Progenitor cell of endocrine pancreas (in vitro differentiated cells): ENCODE data around the gene NBEA. TPM values are rescaled to one million over a fixed set of nuclear protein-coding genes. Genes with fewer than 3 reads are reported as not detected.

ENCODE experiments used
- DNase-seq: peaks from one replicate; pipeline ENCODE4 v3.0.0; 2021; ENCODE audit warnings: low spot score; ENCODE audit not compliant: unreplicated experiment
- H3K27ac Mint-ChIP-seq: 2 replicates; pipeline ENCODE4 v1.8.0; 2021; ENCODE audit warnings: mild to moderate bottlenecking, moderate library complexity, mixed read lengths
- H3K27me3 Mint-ChIP-seq: 2 replicates; pipeline ENCODE4 v1.8.0; 2021; ENCODE audit warnings: mixed read lengths
- H3K36me3 Mint-ChIP-seq: 2 replicates; pipeline ENCODE4 v1.8.0; 2022; ENCODE audit warnings: mixed read lengths; ENCODE audit not compliant: insufficient read depth
- H3K4me1 Mint-ChIP-seq: 2 replicates; pipeline ENCODE4 v1.8.0; 2021; ENCODE audit warnings: low read depth, mixed read lengths
- H3K4me3 Mint-ChIP-seq: 2 replicates; pipeline ENCODE4 v1.8.0; 2021; ENCODE audit warnings: low read depth, mild to moderate bottlenecking, moderate library complexity, mixed read lengths
- H3K9me3 Mint-ChIP-seq: 2 replicates; pipeline ENCODE4 v1.8.0; 2021; ENCODE audit warnings: low read depth, mixed read lengths
- total RNA-seq: library from RNA; stranded (reverse); gene quantifications from 2 replicates; pipeline ENCODE4 v1.2.1, GENCODE V29; 2021
- TF ChIP-seq, protein P1 (sequence below): fragments of 200-600 bp; sonication (generic); IDR thresholded peaks from one replicate; pipeline ENCODE4 v1.5.0; 2021; ENCODE audit warnings: antibody characterized with exemption, mild to moderate bottlenecking; ENCODE audit not compliant: unreplicated experiment

NBEA gene
- total RNA-seq, 1 donor from 2014 or later: 21.7 TPM

DNA sequence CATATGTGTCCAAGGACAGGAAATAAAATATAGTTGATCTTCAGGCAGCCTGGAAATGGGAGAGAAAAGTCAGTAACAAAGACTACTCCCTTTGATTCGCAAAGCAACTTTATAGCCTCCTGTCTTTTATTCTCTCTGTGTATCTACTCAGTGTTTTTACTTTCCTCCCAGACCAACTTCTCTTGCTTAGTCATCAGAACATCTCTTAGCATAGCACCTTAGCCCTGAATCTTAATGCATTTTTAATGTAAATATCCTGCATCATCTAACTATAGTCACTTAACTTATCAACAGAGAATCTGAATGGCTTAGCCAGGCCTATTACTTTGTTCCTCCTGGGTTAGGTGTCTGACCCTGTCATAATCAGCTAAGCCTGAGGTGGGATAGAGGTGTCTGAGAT lies 296.2 kb downstream of the NBEA start:
- no peak overlapping the region for H3K27ac Mint-ChIP-seq
- peaks cover 4% of the 10 kb centered on the region for H3K9me3 Mint-ChIP-seq
- DNase-seq: no peak
- peaks cover 5% of the 10 kb centered on the region for H3K4me1 Mint-ChIP-seq
- H3K36me3 Mint-ChIP-seq: peaks cover 3% of the 10 kb centered on the region
- TF ChIP-seq, protein P1, sequence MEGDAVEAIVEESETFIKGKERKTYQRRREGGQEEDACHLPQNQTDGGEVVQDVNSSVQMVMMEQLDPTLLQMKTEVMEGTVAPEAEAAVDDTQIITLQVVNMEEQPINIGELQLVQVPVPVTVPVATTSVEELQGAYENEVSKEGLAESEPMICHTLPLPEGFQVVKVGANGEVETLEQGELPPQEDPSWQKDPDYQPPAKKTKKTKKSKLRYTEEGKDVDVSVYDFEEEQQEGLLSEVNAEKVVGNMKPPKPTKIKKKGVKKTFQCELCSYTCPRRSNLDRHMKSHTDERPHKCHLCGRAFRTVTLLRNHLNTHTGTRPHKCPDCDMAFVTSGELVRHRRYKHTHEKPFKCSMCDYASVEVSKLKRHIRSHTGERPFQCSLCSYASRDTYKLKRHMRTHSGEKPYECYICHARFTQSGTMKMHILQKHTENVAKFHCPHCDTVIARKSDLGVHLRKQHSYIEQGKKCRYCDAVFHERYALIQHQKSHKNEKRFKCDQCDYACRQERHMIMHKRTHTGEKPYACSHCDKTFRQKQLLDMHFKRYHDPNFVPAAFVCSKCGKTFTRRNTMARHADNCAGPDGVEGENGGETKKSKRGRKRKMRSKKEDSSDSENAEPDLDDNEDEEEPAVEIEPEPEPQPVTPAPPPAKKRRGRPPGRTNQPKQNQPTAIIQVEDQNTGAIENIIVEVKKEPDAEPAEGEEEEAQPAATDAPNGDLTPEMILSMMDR: no peak
- no peaks in the 10 kb centered on the region for H3K27me3 Mint-ChIP-seq
- no peak overlapping the region for H3K4me3 Mint-ChIP-seq

DNA sequence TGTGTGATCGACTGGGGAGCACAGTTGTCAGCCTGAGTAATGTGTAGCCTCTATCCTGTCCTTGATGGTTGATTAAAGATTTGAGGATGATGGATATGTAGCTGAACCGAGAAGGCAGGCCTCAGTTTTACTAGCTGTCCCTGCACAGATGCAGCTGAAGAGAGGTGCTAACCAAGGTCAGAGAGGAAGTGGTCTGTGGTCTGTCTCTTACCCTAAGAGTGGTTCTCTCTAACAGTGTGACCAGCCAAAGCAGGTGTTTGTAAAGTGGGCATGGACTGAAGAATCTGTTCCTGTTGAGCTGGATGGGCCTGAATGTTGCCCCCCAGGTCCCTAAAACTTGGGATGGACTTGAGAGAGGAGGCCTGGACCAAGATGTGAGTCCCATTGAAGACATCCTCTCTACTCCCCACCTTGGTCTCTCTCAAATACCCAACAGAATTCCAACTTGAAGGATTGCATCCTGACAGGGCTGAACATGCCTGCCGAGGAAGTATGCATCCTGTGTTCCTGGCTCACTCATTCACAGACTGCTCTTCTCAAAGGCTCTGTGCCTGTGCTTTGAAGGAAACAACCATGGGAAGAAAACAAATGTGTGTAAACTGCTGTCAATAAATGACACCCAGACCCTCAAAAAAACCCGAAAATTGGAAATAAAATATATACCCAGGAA lies 310.6 kb downstream of the NBEA start:
- TF ChIP-seq, protein P1: no peak
- peaks cover 6% of the 10 kb centered on the region for H3K36me3 Mint-ChIP-seq
- no peaks in the 10 kb centered on the region for H3K4me1 Mint-ChIP-seq
- H3K9me3 Mint-ChIP-seq: no peaks in the 10 kb centered on the region
- no peak overlapping the region for H3K4me3 Mint-ChIP-seq
- DNase-seq: no peak
- H3K27ac Mint-ChIP-seq: peak overlapping the region; percentile 37
- no peaks in the 10 kb centered on the region for H3K27me3 Mint-ChIP-seq

DNA sequence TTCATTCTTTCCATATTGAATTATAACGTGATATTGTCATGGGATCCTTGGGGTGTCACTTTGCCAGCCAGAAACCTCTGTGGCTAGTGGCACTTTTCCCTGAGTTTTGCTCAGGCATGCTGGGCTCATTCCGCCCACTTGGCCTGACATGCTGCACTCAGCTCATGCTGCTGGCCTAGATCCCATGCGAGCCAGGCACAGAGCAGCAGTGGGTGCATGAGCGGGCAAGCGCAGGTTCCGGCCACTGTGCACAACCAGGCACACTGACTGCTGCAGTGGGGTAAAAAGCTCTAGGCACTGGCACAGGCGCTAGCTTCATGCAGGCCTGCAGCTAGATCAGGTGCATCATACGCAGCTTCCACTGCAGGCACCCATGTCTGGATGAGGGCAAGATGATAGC lies 313.2 kb downstream of the NBEA start:
- Mint-ChIP-seq H3K27me3 (no peaks in the 10 kb centered on the region), H3K9me3 (no peaks in the 10 kb centered on the region), H3K36me3 (peaks cover 4% of the 10 kb centered on the region), H3K27ac (no peak overlapping the region), H3K4me1 (no peaks in the 10 kb centered on the region), H3K4me3 (no peak overlapping the region)
- no peak for DNase-seq
- TF ChIP-seq, protein P1: no peak

DNA sequence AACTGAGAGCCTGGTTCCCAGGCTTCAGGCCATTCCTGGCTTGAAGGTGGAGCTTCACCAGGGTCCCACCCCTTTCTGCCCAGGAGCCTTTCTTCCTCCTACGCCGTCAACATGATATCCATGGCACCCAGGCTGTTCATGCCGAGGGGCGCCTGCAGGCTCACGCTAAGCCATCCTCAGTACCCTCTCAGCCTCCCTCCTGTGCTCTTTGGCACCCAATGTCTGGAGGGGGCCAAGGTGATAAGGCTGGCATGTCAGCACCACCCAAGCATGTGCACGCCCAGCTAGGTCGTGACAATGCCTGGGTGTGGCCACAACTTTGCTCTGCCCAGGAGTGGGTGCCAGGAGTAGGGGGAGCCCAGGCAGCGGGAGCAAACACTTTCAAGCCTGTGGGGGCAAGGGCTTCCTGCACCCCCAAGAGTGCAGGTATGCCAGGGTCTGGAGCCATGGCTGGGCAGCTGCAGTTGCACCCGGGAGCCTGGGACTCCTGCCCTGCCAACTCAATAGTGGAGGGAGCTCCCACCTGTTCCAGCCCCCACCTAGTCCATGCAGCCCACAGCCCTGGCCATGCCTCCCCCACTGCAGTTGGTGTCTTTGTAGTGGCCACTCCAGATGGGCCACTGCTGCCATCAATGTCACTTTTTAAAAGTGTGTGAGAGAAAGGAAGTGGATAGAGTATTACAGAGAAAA lies 314.5 kb downstream of the NBEA start:
- Mint-ChIP-seq H3K4me1 (peaks cover 5% of the 10 kb centered on the region), H3K9me3 (no peaks in the 10 kb centered on the region), H3K36me3 (peaks cover 3% of the 10 kb centered on the region), H3K27ac (no peak overlapping the region), H3K4me3 (no peak overlapping the region), H3K27me3 (no peaks in the 10 kb centered on the region)
- TF ChIP-seq, protein P1: no peak
- no peak for DNase-seq

DNA sequence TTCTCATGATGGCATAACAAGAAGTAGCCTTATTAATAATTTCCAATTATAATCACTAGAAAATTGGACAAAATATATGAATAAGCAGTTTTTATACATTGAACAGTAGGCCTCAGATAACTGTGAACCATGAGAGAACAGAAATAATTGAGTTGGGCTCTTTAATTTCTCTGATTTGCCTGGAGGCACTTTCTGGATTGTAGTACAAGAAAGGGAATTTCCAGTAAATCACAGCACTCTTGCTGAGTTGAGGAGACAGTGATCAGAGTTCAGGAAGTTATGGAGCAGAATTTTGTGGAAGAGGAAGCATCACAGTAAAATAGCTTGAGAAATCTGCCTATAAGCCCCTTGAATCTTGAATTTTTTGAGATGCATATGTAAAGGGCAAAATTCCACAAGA lies 318.2 kb downstream of the NBEA start:
- Mint-ChIP-seq H3K27me3 (no peaks in the 10 kb centered on the region), H3K9me3 (peaks cover 11% of the 10 kb centered on the region), H3K27ac (no peak overlapping the region), H3K4me3 (no peak overlapping the region), H3K36me3 (peaks cover 9% of the 10 kb centered on the region), H3K4me1 (peaks cover 20% of the 10 kb centered on the region)
- DNase-seq: no peak
- TF ChIP-seq, protein P1: no peak
